B cell (primary cell): ENCODE measurements around the gene USP14. TPM values are rescaled to one million over a fixed set of nuclear protein-coding genes. Genes with fewer than 3 reads are reported as not detected.

Experiments
- ATAC-seq: fragments of 200-7000 bp; cut with Tn5 transposase; one replicate; pipeline ENCODE4 v1.10.0; 2021; ENCODE audit warnings: low read depth, mild to moderate bottlenecking, moderate number of reproducible peaks, moderate library complexity
- CTCF ChIA-PET: fragments of 350-600 bp; sonication (Branson Sonifier 250); formaldehyde crosslinking; loops from one replicate; lab custom pipeline; 2021; ENCODE audit warnings: antibody characterized with exemption, inconsistent platforms; lab: Charles Lee
- POLR2A ChIA-PET: fragments of 350-600 bp; sonication (Branson Sonifier 250); formaldehyde crosslinking; loops from one replicate; lab custom pipeline; 2021; ENCODE audit warnings: antibody characterized with exemption; lab: Charles Lee
- DNase-seq: peaks from one replicate; pipeline ENCODE4 v3.0.0; 2013
- H2AFZ ChIP-seq: 2 replicates; pipeline ENCODE4 v1.6.1; 2012; ENCODE audit warnings: mild to moderate bottlenecking, low read depth, low read length; ENCODE audit not compliant: insufficient read depth, poor library complexity, severe bottlenecking
- H3K27ac ChIP-seq, 2 donors: 1 replicate in 1 of 2; 2 replicates in 1 of 2; pipeline ENCODE4 v1.5.1; 2012 to 2013; ENCODE audit warnings: low read length in 2 of 2, mild to moderate bottlenecking in 2 of 2, moderate library complexity in 1 of 2
- H3K27me3 ChIP-seq, 4 experiments: fragments of 200-600 bp in 1 of 4; sonication (generic) in 1 of 4; replicated peaks in 1 of 4; 1 replicate in 2 of 4; 2 replicates in 2 of 4; pipeline versions ENCODE4 v1.6.1 to v1.7.0; 2013 to 2016; ENCODE audit warnings: low read length in 3 of 4, mild to moderate bottlenecking in 2 of 4, mixed read lengths in 1 of 4, moderate library complexity in 1 of 4; ENCODE audit not compliant: insufficient read depth in 4 of 4, control insufficient read depth in 3 of 4; ENCODE audit errors: control extremely low read depth in 1 of 4
- H3K36me3 ChIP-seq, 2 experiments: replicated peaks in 1 of 2; 1 replicate in 1 of 2; 2 replicates in 1 of 2; pipeline versions ENCODE4 v1.6.1 to v1.7.1; 2013; ENCODE audit warnings: low read length in 1 of 2; ENCODE audit not compliant: insufficient read depth in 2 of 2, control insufficient read depth in 1 of 2; ENCODE audit errors: control extremely low read depth in 1 of 2, extremely low read depth in 1 of 2
- H3K4me1 ChIP-seq, 2 donors: fragments of 200-600 bp in 1 of 2; sonication (generic) in 1 of 2; 1 replicate in 1 of 2; 2 replicates in 1 of 2; pipeline versions ENCODE4 v1.5.1 to v1.6.1; 2013 to 2017; ENCODE audit warnings: low read length in 2 of 2; ENCODE audit not compliant: control insufficient read depth in 2 of 2, insufficient read depth in 2 of 2
- H3K4me2 ChIP-seq: replicated peaks from 2 replicates; pipeline ENCODE3; 2012; ENCODE audit warnings: mild to moderate bottlenecking, low read depth, low read length; ENCODE audit not compliant: poor library complexity, severe bottlenecking
- H3K4me3 ChIP-seq, 5 experiments: fragments of 200-600 bp in 1 of 5; sonication (generic) in 1 of 5; 1 replicate in 3 of 5; 2 replicates in 2 of 5; pipeline versions ENCODE4 v1.5.1 to v1.7.0; 2011 to 2016; ENCODE audit warnings: low read length in 4 of 5, mild to moderate bottlenecking in 4 of 5, low read depth in 2 of 5, control low read depth in 1 of 5, moderate library complexity in 1 of 5; ENCODE audit not compliant: insufficient read depth in 1 of 5; ENCODE audit errors: control extremely low read depth in 1 of 5, extremely low read depth in 1 of 5
- H3K79me2 ChIP-seq: fragments of 200-600 bp; sonication (generic); one replicate; pipeline ENCODE4 v1.6.0; 2016; ENCODE audit warnings: low read length; ENCODE audit not compliant: control insufficient read depth, insufficient read depth
- H3K9ac ChIP-seq: fragments of 200-600 bp; sonication (generic); 2 replicates; pipeline ENCODE4 v1.6.1; 2017; ENCODE audit warnings: mild to moderate bottlenecking, low read length, moderate library complexity
- H3K9me3 ChIP-seq, 3 donors: one replicate each; pipeline versions ENCODE4 v1.6.1 to v1.7.1; 2013; ENCODE audit warnings: low read length in 2 of 3; ENCODE audit not compliant: control insufficient read depth in 2 of 3, insufficient read depth in 1 of 3; ENCODE audit errors: control extremely low read depth in 1 of 3
- H4K20me1 ChIP-seq: 2 replicates; pipeline ENCODE4 v1.6.0; 2012; ENCODE audit warnings: mild to moderate bottlenecking, low read length; ENCODE audit not compliant: insufficient read depth, control insufficient read depth, poor library complexity, severe bottlenecking
- H3K27ac Mint-ChIP-seq: one replicate; pipeline ENCODE4 v1.8.0; 2021; ENCODE audit warnings: mixed read lengths
- H3K27me3 Mint-ChIP-seq: one replicate; pipeline ENCODE4 v1.8.0; 2021; ENCODE audit warnings: mixed read lengths
- H3K4me1 Mint-ChIP-seq: one replicate; pipeline ENCODE4 v1.8.0; 2021; ENCODE audit warnings: mixed read lengths
- H3K4me3 Mint-ChIP-seq: one replicate; pipeline ENCODE4 v1.8.0; 2021; ENCODE audit warnings: mixed read lengths
- H3K9me3 Mint-ChIP-seq: one replicate; pipeline ENCODE4 v1.8.0; 2022; ENCODE audit warnings: mixed read lengths; ENCODE audit not compliant: insufficient read depth
- CTCF ChIP-seq: fragments of 200-600 bp; IDR thresholded peaks from one replicate; pipeline ENCODE4 v1.8.0; 2022; ENCODE audit warnings: antibody characterized with exemption, mild to moderate bottlenecking
- EZH2 ChIP-seq: IDR thresholded peaks from 2 replicates; pipeline ENCODE4 v1.6.1; 2012; ENCODE audit warnings: borderline replicate concordance, low read depth, mild to moderate bottlenecking, moderate library complexity, low read length; ENCODE audit not compliant: insufficient read depth, poor library complexity, severe bottlenecking
- WGBS: methylation state at CpG from one replicate; pipeline ENCODE4 v1.1.5; 2013; ENCODE audit warnings: missing lambda C conversion rate; ENCODE audit not compliant: insufficient coverage; 5-methylcytosine and 5-hydroxymethylcytosine counted together
- intact Hi-C: fragments of 100-400 bp; cut with micrococcal nuclease; formaldehyde crosslinking; loops from one replicate; pipeline ENCODE4 v1.10.0; 2022
- polyA plus RNA-seq: library from polyadenylated mRNA; depleted of rRNA; stranded (reverse); fragments of >200 nt; gene quantifications from 2 replicates; pipeline ENCODE4 v1.2.3, GENCODE V29; 2012
- total RNA-seq, 2 donors: library from RNA; stranded (reverse); fragments of 120-200 nt in 1 of 2; gene quantifications; 1 replicate in 1 of 2; 2 replicates in 1 of 2; pipeline versions ENCODE4 v1.2.3 to v1.2.4, GENCODE V29; 2013 to 2022

The USP14 gene
- total and polyA plus RNA-seq, 2 donors (not counting 1 experiment from before 2014, with no cell fraction given), result 6.0 to 38.9 TPM

GRCh38 chr18:240175-240574 lies 81.8 kb downstream of the USP14 start:
- Histone ChIP-seq H3K4me2 (no peak overlapping the region), H3K9ac (no peak overlapping the region), H3K36me3 (peaks cover 11 to 13% of the 10 kb centered on the region in 2 experiments), H4K20me1 (no peaks in the 10 kb centered on the region), H2AFZ (no peak overlapping the region), H3K4me1 (no peaks in the 10 kb centered on the region), H3K9me3 (peaks cover 0 to 2% (median 0%) of the 10 kb centered on the region in 3 donors), H3K27me3 (no peaks in the 10 kb centered on the region), H3K79me2 (no peaks in the 10 kb centered on the region), H3K27ac (no peak overlapping the region), H3K4me3 (no peak overlapping the region)
- CTCF ChIA-PET, result no interaction called here
- no CpG with 5 or more reads among the region's 1 CpG for WGBS
- DNase-seq, result no peak
- H3K4me1 Mint-ChIP-seq, result no peaks in the 10 kb centered on the region
- POLR2A ChIA-PET, result no interaction called here
- ATAC-seq, result no peak
- H3K27me3 Mint-ChIP-seq, result no peaks in the 10 kb centered on the region
- intact Hi-C loops, result no loop called here
- no peak for TF ChIP-seq EZH2
- no peak for TF ChIP-seq CTCF
- no peak overlapping the region for H3K27ac Mint-ChIP-seq
- no peak overlapping the region for H3K4me3 Mint-ChIP-seq
- no peaks in the 10 kb centered on the region for H3K9me3 Mint-ChIP-seq

- no peak overlapping the region for H3K27ac ChIP-seq
- intact Hi-C loops, result no loop called here
- Mint-ChIP-seq H3K9me3 (no peaks in the 10 kb centered on the region), H3K4me3 (no peak overlapping the region), H3K27me3 (no peaks in the 10 kb centered on the region), H3K27ac (no peak overlapping the region), H3K4me1 (no peaks in the 10 kb centered on the region)
- H3K27me3 ChIP-seq, result no peaks in the 10 kb centered on the region
- TF ChIP-seq CTCF, result no peak
- TF ChIP-seq EZH2, result no peak
- H3K4me1 ChIP-seq, result no peaks in the 10 kb centered on the region
- peaks cover 15 to 56% of the 10 kb centered on the region in 2 experiments for H3K36me3 ChIP-seq
- no peak overlapping the region for H2AFZ ChIP-seq
- no peaks in the 10 kb centered on the region for H4K20me1 ChIP-seq
- ChIA-PET POLR2A (no interaction called here), CTCF (no interaction called here)
- no CpG with 5 or more reads among the region's 2 CpGs for WGBS
- no peak overlapping the region for H3K9ac ChIP-seq
- H3K4me3 ChIP-seq, result no peak overlapping the region
- no peaks in the 10 kb centered on the region for H3K79me2 ChIP-seq
- no peak for ATAC-seq
- H3K4me2 ChIP-seq, result no peak overlapping the region
- no peak for DNase-seq
- H3K9me3 ChIP-seq, result peaks cover 0 to 2% (median 0%) of the 10 kb centered on the region in 3 donors
Observed at GRCh38 chr18:245282-245847, 87.0 kb downstream of the USP14 start.
